WTC11 (cell line): ENCODE measurements around the gene LTN1. TPM values are rescaled to one million over a fixed set of nuclear protein-coding genes. Genes with fewer than 3 reads are reported as not detected.

Experiments
- ATAC-seq: fragments of 200-7000 bp; cut with Tn5 transposase; 2 replicates; pipeline ENCODE4 v1.10.0; 2021; ENCODE audit warnings: mild to moderate bottlenecking, moderate library complexity
- CTCF ChIA-PET: fragments of 300-600 bp; sonication (Branson Sonifier 250); formaldehyde crosslinking; loops from one replicate; lab custom pipeline; 2021; ENCODE audit warnings: antibody characterized with exemption; lab: Charles Lee
- POLR2A ChIA-PET: fragments of 350-600 bp; sonication (Branson Sonifier 250); formaldehyde crosslinking; loops from one replicate; lab custom pipeline; 2021; ENCODE audit warnings: antibody characterized with exemption; lab: Charles Lee
- DNase-seq: peaks from one replicate; pipeline ENCODE4 v3.0.0; 2021; ENCODE audit warnings: low spot score
- H3K27ac Mint-ChIP-seq: 2 replicates; pipeline ENCODE4 v1.8.0; 2021; ENCODE audit warnings: mixed read lengths
- H3K27me3 Mint-ChIP-seq: 2 replicates; pipeline ENCODE4 v1.8.0; 2021; ENCODE audit warnings: low read depth, mild to moderate bottlenecking, moderate library complexity, mixed read lengths
- H3K36me3 Mint-ChIP-seq: 2 replicates; pipeline ENCODE4 v1.8.0; 2021; ENCODE audit warnings: mixed read lengths
- H3K4me1 Mint-ChIP-seq: 2 replicates; pipeline ENCODE4 v1.8.0; 2022; ENCODE audit warnings: mixed read lengths
- H3K4me3 Mint-ChIP-seq: 2 replicates; pipeline ENCODE4 v1.8.0; 2021; ENCODE audit warnings: mild to moderate bottlenecking, moderate library complexity, mixed read lengths
- H3K9me3 Mint-ChIP-seq: 2 replicates; pipeline ENCODE4 v1.8.0; 2021; ENCODE audit warnings: mixed read lengths
- ATF1 ChIP-seq: sonication (generic); formaldehyde crosslinking; IDR thresholded peaks from 2 replicates; pipeline ENCODE4 v1.8.1; 2023; ENCODE audit warnings: mild to moderate bottlenecking, moderate library complexity, missing genetic modification reagents
- ATF3 ChIP-seq: sonication (generic); formaldehyde crosslinking; conservative IDR thresholded peaks from 2 replicates; pipeline ENCODE4 v1.8.1; 2022; ENCODE audit warnings: mild to moderate bottlenecking, missing genetic modification reagents
- CTCF ChIP-seq: fragments of 200-600 bp; IDR thresholded peaks from 2 replicates; pipeline ENCODE4 v1.8.0; 2022; ENCODE audit warnings: antibody characterized with exemption
- FOXJ3 ChIP-seq: sonication (generic); formaldehyde crosslinking; IDR thresholded peaks from 2 replicates; pipeline ENCODE4 v1.9.0; 2021; ENCODE audit warnings: missing genetic modification reagents, mild to moderate bottlenecking, borderline replicate concordance
- GABPB1 ChIP-seq: sonication (generic); formaldehyde crosslinking; IDR thresholded peaks from 2 replicates; pipeline ENCODE4 v1.8.1; 2023; ENCODE audit warnings: mild to moderate bottlenecking, missing genetic modification reagents
- GTF2I ChIP-seq: fragments of 250-450 bp; sonication (Bioruptor Pico); conservative IDR thresholded peaks from 2 replicates; pipeline ENCODE4 v1.4.0; 2021; ENCODE audit warnings: mild to moderate bottlenecking
- HMGA2 ChIP-seq: fragments of 250-450 bp; sonication (Bioruptor Pico); IDR thresholded peaks from 2 replicates; pipeline ENCODE4 v1.4.0; 2021; ENCODE audit warnings: mild to moderate bottlenecking, moderate library complexity
- HMGXB4 ChIP-seq: sonication (generic); formaldehyde crosslinking; IDR thresholded peaks from 2 replicates; pipeline ENCODE4 v1.8.1; 2023; ENCODE audit warnings: mild to moderate bottlenecking, moderate library complexity, missing genetic modification reagents
- JAZF1 ChIP-seq: fragments of 250-450 bp; sonication (Bioruptor Pico); IDR thresholded peaks from 2 replicates; pipeline ENCODE4 v1.9.0; 2021; ENCODE audit warnings: moderate library complexity, mild to moderate bottlenecking, inconsistent platforms
- MAX ChIP-seq: sonication (generic); formaldehyde crosslinking; IDR thresholded peaks from 2 replicates; pipeline ENCODE4 v1.8.0; 2022; ENCODE audit warnings: mild to moderate bottlenecking, missing genetic modification reagents
- MXD4 ChIP-seq: fragments of 250-450 bp; sonication (Bioruptor Pico); IDR thresholded peaks from 2 replicates; pipeline ENCODE4 v1.8.0; 2021; ENCODE audit warnings: mild to moderate bottlenecking, moderate library complexity, borderline replicate concordance
- NFE2L1 ChIP-seq: sonication (generic); formaldehyde crosslinking; IDR thresholded peaks from 2 replicates; pipeline ENCODE4 v1.8.1; 2023; ENCODE audit warnings: missing genetic modification reagents
- NFYB ChIP-seq: sonication (generic); formaldehyde crosslinking; conservative IDR thresholded peaks from 2 replicates; pipeline ENCODE4 v1.8.0; 2022; ENCODE audit warnings: low read depth, missing genetic modification reagents
- NR1H2 ChIP-seq: sonication (generic); formaldehyde crosslinking; IDR thresholded peaks from 2 replicates; pipeline ENCODE4 v1.9.0; 2021; ENCODE audit warnings: mild to moderate bottlenecking, moderate library complexity, missing genetic modification reagents
- OVOL2 ChIP-seq: fragments of 250-450 bp; sonication (Bioruptor Pico); IDR thresholded peaks from 2 replicates; pipeline ENCODE4 v1.9.0; 2021; ENCODE audit warnings: mild to moderate bottlenecking, borderline replicate concordance
- PRDM15 ChIP-seq: sonication (generic); formaldehyde crosslinking; IDR thresholded peaks from 2 replicates; pipeline ENCODE4 v1.8.0; 2022; ENCODE audit warnings: missing genetic modification reagents
- PREB ChIP-seq: sonication (generic); formaldehyde crosslinking; IDR thresholded peaks from 2 replicates; pipeline ENCODE4 v1.8.1; 2022; ENCODE audit warnings: mild to moderate bottlenecking, missing genetic modification reagents, moderate library complexity, borderline replicate concordance
- SOX15 ChIP-seq: fragments of 250-450 bp; sonication (Bioruptor Pico); IDR thresholded peaks from 2 replicates; pipeline ENCODE4 v1.9.0; 2021; ENCODE audit warnings: mild to moderate bottlenecking
- SP1 ChIP-seq: sonication (generic); formaldehyde crosslinking; conservative IDR thresholded peaks from 2 replicates; pipeline ENCODE4 v1.8.1; 2022; ENCODE audit warnings: missing genetic modification reagents
- USF1 ChIP-seq: sonication (generic); formaldehyde crosslinking; IDR thresholded peaks from 2 replicates; pipeline ENCODE4 v1.8.0; 2022; ENCODE audit warnings: mild to moderate bottlenecking, missing genetic modification reagents
- USF2 ChIP-seq: sonication (generic); formaldehyde crosslinking; IDR thresholded peaks from 2 replicates; pipeline ENCODE4 v1.8.1; 2023; ENCODE audit warnings: mild to moderate bottlenecking, missing genetic modification reagents, moderate library complexity
- ZBTB21 ChIP-seq: sonication (generic); formaldehyde crosslinking; IDR thresholded peaks from 2 replicates; pipeline ENCODE4 v1.8.1; 2023; ENCODE audit warnings: mild to moderate bottlenecking, missing genetic modification reagents, borderline replicate concordance
- ZMAT4 ChIP-seq: fragments of 250-450 bp; sonication (Bioruptor Pico); IDR thresholded peaks from 2 replicates; pipeline ENCODE4 v1.9.0; 2021; ENCODE audit warnings: mild to moderate bottlenecking
- ZNF396 ChIP-seq: fragments of 250-450 bp; sonication (Bioruptor Pico); IDR thresholded peaks from 2 replicates; pipeline ENCODE4 v1.8.0; 2021; ENCODE audit warnings: mild to moderate bottlenecking, moderate library complexity, borderline replicate concordance
- ZSCAN18 ChIP-seq: fragments of 250-450 bp; sonication (Bioruptor Pico); IDR thresholded peaks from 2 replicates; pipeline ENCODE4 v2.1.2; 2022; ENCODE audit warnings: mild to moderate bottlenecking, moderate library complexity
- total RNA-seq: library from RNA; stranded (reverse); gene quantifications from 3 replicates; pipeline ENCODE4 v1.2.3, GENCODE V29; 2021

The LTN1 gene
- total RNA-seq, 1 experiment from 2014 or later: 23.0 TPM

GRCh38 chr21:29002442-29003144 lies 9.9 kb upstream of the LTN1 start:
- ChIA-PET POLR2A (interaction anchor here (0.9 to 1.8 kb wide), 6 partner anchors 9 to 71 kb away, joined by 3 to 45 read pairs (median 12); partner anchors contain the start of genes CCT8, LTN1, RWDD2B and USP16), CTCF (interaction anchor here (0.9 to 1.1 kb wide), 3 partner anchors 9 to 161 kb away, joined by 3 to 5 read pairs (median 4); partner anchors contain the start of gene USP16)
- Mint-ChIP-seq H3K36me3 (peaks cover 4% of the 10 kb centered on the region; the same call in 1 of the 2 replicates), H3K4me3 (peak overlapping the region; percentile 81), H3K27me3 (peaks cover 8% of the 10 kb centered on the region; the same call in 1 of the 2 replicates), H3K4me1 (no peaks in the 10 kb centered on the region; the same call in 1 of the 2 replicates), H3K27ac (peak overlapping the region; percentile 98), H3K9me3 (peaks cover 15% of the 10 kb centered on the region)
- DNase-seq (peak; percentile 88), ATAC-seq (peak; percentile 99)
- no peak for TF ChIP-seq PREB (CRISPR knock-in tag)
- TF ChIP-seq USF2: no peak
- TF ChIP-seq ZBTB21 (CRISPR knock-in tag): no peak
- TF ChIP-seq GTF2I (CRISPR knock-in tag): no peak
- TF ChIP-seq NR1H2 (CRISPR knock-in tag): no peak
- peak; percentile 95 for TF ChIP-seq MAX (CRISPR knock-in tag)
- no peak for TF ChIP-seq FOXJ3 (CRISPR knock-in tag)
- peak; percentile 90 for TF ChIP-seq GABPB1 (CRISPR knock-in tag)
- TF ChIP-seq ATF3 (CRISPR knock-in tag): no peak
- TF ChIP-seq ZMAT4 (CRISPR knock-in tag): no peak
- TF ChIP-seq MXD4: no peak
- TF ChIP-seq SP1 (CRISPR knock-in tag): peak; percentile 54; the same call in 1 of the 2 replicates
- TF ChIP-seq NFE2L1 (CRISPR knock-in tag): no peak; the same call in 1 of the 2 replicates
- no peak for TF ChIP-seq JAZF1
- peak; percentile 42; the same call in 1 of the 2 replicates for TF ChIP-seq HMGXB4 (CRISPR knock-in tag)
- TF ChIP-seq USF1 (CRISPR knock-in tag): no peak; the same call in 1 of the 2 replicates
- TF ChIP-seq CTCF: no peak
- no peak for TF ChIP-seq PRDM15 (CRISPR knock-in tag)
- no peak for TF ChIP-seq OVOL2 (CRISPR knock-in tag)
- no peak for TF ChIP-seq SOX15 (CRISPR knock-in tag)
- TF ChIP-seq ATF1 (CRISPR knock-in tag): no peak
- no peak for TF ChIP-seq NFYB (CRISPR knock-in tag)
- TF ChIP-seq HMGA2 (CRISPR knock-in tag): no peak
- TF ChIP-seq ZNF396 (CRISPR knock-in tag): no peak
- no peak for TF ChIP-seq ZSCAN18 (CRISPR knock-in tag)
